GM12873 (cell line): ENCODE results near the gene GOLGA6C.

ENCODE experiments used
- CTCF ChIP-seq: IDR thresholded peaks from 2 replicates; pipeline ENCODE4 v1.5.1; 2012; ENCODE audit warnings: low read depth, mild to moderate bottlenecking, moderate library complexity, low read length, control low read depth; ENCODE audit not compliant: insufficient read depth; ENCODE audit errors: missing control alignments

Gene GOLGA6C

GRCh38 chr15:75302318-75302717, 44.2 kb downstream of the GOLGA6C start:
- TF ChIP-seq CTCF, result no peak

- TF ChIP-seq CTCF, result no peak
Measured at GRCh38 chr15:75306188-75306587, 48.1 kb downstream of the GOLGA6C start.

GRCh38 chr15:75307778-75308390, 49.8 kb downstream of the GOLGA6C start:
- TF ChIP-seq CTCF, result peak; percentile 75

- no peak for TF ChIP-seq CTCF
Measured at GRCh38 chr15:75309711-75310110, 51.6 kb downstream of the GOLGA6C start.

- no peak for TF ChIP-seq CTCF
Measured at GRCh38 chr15:75313116-75313845, 55.1 kb downstream of the GOLGA6C start.

GRCh38 chr15:75314552-75315290, 56.6 kb downstream of the GOLGA6C start:
- no peak for TF ChIP-seq CTCF
